ENCODE measurements around the gene VENTX.

- no peak for TF ChIP-seq POLR2AphosphoS5 (IDR thresholded peaks at IDR 0.05; ENCODE audit: borderline replicate concordance, low read depth, low read length)
- no peak for TF ChIP-seq EZH2 (IDR thresholded peaks at IDR 0.05)
Measured at GRCh38 chr10:133276100-133276434, 38.4 kb downstream of the VENTX start.

All from SK-N-MC (cell line).